H7 (cell line): Measurements from ENCODE around the gene POLD3. TPM values are rescaled to one million over a fixed set of nuclear protein-coding genes. Genes with fewer than 3 reads are reported as not detected.
A peak's percentile ranks its signal among the peaks of the same experiment; 100 is the strongest.

Experiments
- DNase-seq: peaks from one replicate; pipeline ENCODE4 v3.0.0; 2012
- H3K27me3 ChIP-seq: 2 replicates; pipeline ENCODE4 v1.6.0; 2011; ENCODE audit warnings: mild to moderate bottlenecking, low read length; ENCODE audit not compliant: control insufficient read depth, insufficient read depth
- H3K36me3 ChIP-seq: replicated peaks from 2 replicates; pipeline ENCODE4 v1.5.1; 2011; ENCODE audit warnings: low read length; ENCODE audit not compliant: control insufficient read depth, insufficient read depth
- H3K4me3 ChIP-seq: 2 replicates; pipeline ENCODE4 v1.5.1; 2011; ENCODE audit warnings: low read depth, mild to moderate bottlenecking, control low read depth, low read length, moderate library complexity; ENCODE audit not compliant: insufficient read depth
- total RNA-seq: library from RNA; depleted of rRNA; stranded (reverse); fragments of >200 nt; shearing (Covaris generic); gene quantifications from 2 replicates; pipeline ENCODE4 v1.2.3, GENCODE V29; 2014

Gene POLD3
- total RNA-seq, 1 experiment from 2014 or later: 31.8 TPM

GRCh38 chr11:74608431-74608830 lies 16.0 kb downstream of the POLD3 start:
- H3K27me3 ChIP-seq: no peaks in the 10 kb centered on the region
- peaks cover 7% of the 10 kb centered on the region for H3K36me3 ChIP-seq
- DNase-seq: no peak
- no peak overlapping the region for H3K4me3 ChIP-seq

- peaks cover 5% of the 10 kb centered on the region for H3K36me3 ChIP-seq
- no peaks in the 10 kb centered on the region for H3K27me3 ChIP-seq
- DNase-seq: no peak
Observed at GRCh38 chr11:74611369-74611861, 19.0 kb downstream of the POLD3 start.

GRCh38 chr11:74612877-74613276 lies 20.5 kb downstream of the POLD3 start:
- no peak for DNase-seq
- H3K36me3 ChIP-seq: peaks cover 5% of the 10 kb centered on the region
- H3K4me3 ChIP-seq: no peak overlapping the region
- H3K27me3 ChIP-seq: no peaks in the 10 kb centered on the region

More at GRCh38 chr11:74611369-74611861, 19.0 kb downstream of the POLD3 start:
- no peak overlapping the region for H3K4me3 ChIP-seq

- Histone ChIP-seq H3K36me3 (peaks cover 7% of the 10 kb centered on the region), H3K4me3 (no peak overlapping the region)
Observed at GRCh38 chr11:74615311-74615710, 22.9 kb downstream of the POLD3 start.

GRCh38 chr11:74615988-74616387 lies 23.6 kb downstream of the POLD3 start:
- Histone ChIP-seq H3K4me3 (no peak overlapping the region), H3K36me3 (peaks cover 7% of the 10 kb centered on the region), H3K27me3 (no peaks in the 10 kb centered on the region)
- DNase-seq: no peak

More at GRCh38 chr11:74615311-74615710, 22.9 kb downstream of the POLD3 start:
- H3K27me3 ChIP-seq: no peaks in the 10 kb centered on the region
- DNase-seq: no peak

GRCh38 chr11:74620531-74620930 lies 28.1 kb downstream of the POLD3 start:
- Histone ChIP-seq H3K36me3 (peaks cover 6% of the 10 kb centered on the region; the same call in 1 of the 2 replicates), H3K27me3 (no peaks in the 10 kb centered on the region), H3K4me3 (no peak overlapping the region)
- DNase-seq: no peak

GRCh38 chr11:74626130-74626529 lies 33.7 kb downstream of the POLD3 start:
- Histone ChIP-seq H3K36me3 (peaks cover 4% of the 10 kb centered on the region), H3K27me3 (no peaks in the 10 kb centered on the region), H3K4me3 (no peak overlapping the region)
- DNase-seq: no peak

GRCh38 chr11:74626604-74627003 lies 34.2 kb downstream of the POLD3 start:
- no peaks in the 10 kb centered on the region for H3K27me3 ChIP-seq
- DNase-seq: no peak
- H3K36me3 ChIP-seq: peaks cover 4% of the 10 kb centered on the region
- no peak overlapping the region for H3K4me3 ChIP-seq

GRCh38 chr11:74627381-74627780 lies 35.0 kb downstream of the POLD3 start:
- Histone ChIP-seq H3K36me3 (peaks cover 3% of the 10 kb centered on the region), H3K27me3 (no peaks in the 10 kb centered on the region), H3K4me3 (no peak overlapping the region)
- DNase-seq: no peak

- Histone ChIP-seq H3K36me3 (no peaks in the 10 kb centered on the region; the same call in none of the 2 replicates), H3K4me3 (no peak overlapping the region), H3K27me3 (no peaks in the 10 kb centered on the region)
- DNase-seq: no peak
Observed at GRCh38 chr11:74630043-74630442, 37.7 kb downstream of the POLD3 start.

- Histone ChIP-seq H3K27me3 (no peaks in the 10 kb centered on the region), H3K36me3 (peaks cover 1% of the 10 kb centered on the region), H3K4me3 (no peak overlapping the region)
- no peak for DNase-seq
Observed at GRCh38 chr11:74633406-74634393, 41.3 kb downstream of the POLD3 start.

- Histone ChIP-seq H3K36me3 (peaks cover 1% of the 10 kb centered on the region), H3K4me3 (no peak overlapping the region), H3K27me3 (no peaks in the 10 kb centered on the region)
- peak; percentile 11 for DNase-seq
Observed at GRCh38 chr11:74634537-74634936, 42.2 kb downstream of the POLD3 start.

- DNase-seq: no peak
- peaks cover 6% of the 10 kb centered on the region for H3K36me3 ChIP-seq
- H3K4me3 ChIP-seq: no peak overlapping the region
- H3K27me3 ChIP-seq: no peaks in the 10 kb centered on the region
Observed at GRCh38 chr11:74636630-74637184, 44.3 kb downstream of the POLD3 start.

- Histone ChIP-seq H3K36me3 (peaks cover 6% of the 10 kb centered on the region), H3K27me3 (no peaks in the 10 kb centered on the region), H3K4me3 (no peak overlapping the region)
- no peak for DNase-seq
Observed at GRCh38 chr11:74637700-74638099, 45.3 kb downstream of the POLD3 start.

GRCh38 chr11:74638869-74639268 lies 46.5 kb downstream of the POLD3 start:
- no peak overlapping the region for H3K4me3 ChIP-seq
- no peaks in the 10 kb centered on the region for H3K27me3 ChIP-seq
- no peak for DNase-seq
- H3K36me3 ChIP-seq: peaks cover 6% of the 10 kb centered on the region
